Upper lobe of left lung (tissue), 4 donors: ENCODE data around the gene MTG2.

Experiments used
- EP300 ChIP-seq, 4 donors: sonication (generic); formaldehyde crosslinking; IDR thresholded peaks; one replicate each; pipeline ENCODE4 v1.5.1; 2017; ENCODE audit warnings: antibody characterized with exemption in 4 of 4, control low read depth in 2 of 4
- POLR2A ChIP-seq, 4 donors: fragments of 450-650 bp; IDR thresholded peaks; one replicate each; pipeline ENCODE4 v1.5.1; 2016 to 2017; ENCODE audit warnings: antibody characterized with exemption in 4 of 4, mild to moderate bottlenecking in 2 of 4
- TF ChIP-seq, protein P1 (sequence below), 6 experiments: fragments of 450-650 bp in 4 of 6; fragments of 200-600 bp in 2 of 6; sonication (generic) in 2 of 6; IDR thresholded peaks; one replicate each; pipeline ENCODE4 v1.5.1; 2016 to 2019; ENCODE audit warnings: antibody characterized with exemption in 6 of 6

GRCh38 chr20:62193079-62194025 is 10.5 kb downstream of the MTG2 start:
- TF ChIP-seq, protein P1, sequence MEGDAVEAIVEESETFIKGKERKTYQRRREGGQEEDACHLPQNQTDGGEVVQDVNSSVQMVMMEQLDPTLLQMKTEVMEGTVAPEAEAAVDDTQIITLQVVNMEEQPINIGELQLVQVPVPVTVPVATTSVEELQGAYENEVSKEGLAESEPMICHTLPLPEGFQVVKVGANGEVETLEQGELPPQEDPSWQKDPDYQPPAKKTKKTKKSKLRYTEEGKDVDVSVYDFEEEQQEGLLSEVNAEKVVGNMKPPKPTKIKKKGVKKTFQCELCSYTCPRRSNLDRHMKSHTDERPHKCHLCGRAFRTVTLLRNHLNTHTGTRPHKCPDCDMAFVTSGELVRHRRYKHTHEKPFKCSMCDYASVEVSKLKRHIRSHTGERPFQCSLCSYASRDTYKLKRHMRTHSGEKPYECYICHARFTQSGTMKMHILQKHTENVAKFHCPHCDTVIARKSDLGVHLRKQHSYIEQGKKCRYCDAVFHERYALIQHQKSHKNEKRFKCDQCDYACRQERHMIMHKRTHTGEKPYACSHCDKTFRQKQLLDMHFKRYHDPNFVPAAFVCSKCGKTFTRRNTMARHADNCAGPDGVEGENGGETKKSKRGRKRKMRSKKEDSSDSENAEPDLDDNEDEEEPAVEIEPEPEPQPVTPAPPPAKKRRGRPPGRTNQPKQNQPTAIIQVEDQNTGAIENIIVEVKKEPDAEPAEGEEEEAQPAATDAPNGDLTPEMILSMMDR (IDR thresholded peaks at IDR 0.05), result no peak
- TF ChIP-seq EP300 (IDR thresholded peaks at IDR 0.05) (no peak), POLR2A (IDR thresholded peaks at IDR 0.05) (no peak)
